ENCODE data around the gene TTC23. TPM values are rescaled to one million over a fixed set of nuclear protein-coding genes. Genes with fewer than 3 reads are reported as not detected.

Gene TTC23
- total RNA-seq, 4 donors from 2014 or later = 14.7 to 25.3 (median 19.3) TPM

- 86% methylated on average over 3 of the region's 3 CpGs for WGBS
- intact Hi-C loops (cut with DNase I) = loop anchor here (5.0 kb wide), 2 partner anchors 51 to 71 kb away; no protein-coding TSS in a partner anchor
- H3K27me3 ChIP-seq = no peaks in the 10 kb centered on the region
- peak; percentile 53 for DNase-seq (ENCODE audit: extremely low spot score)
- no peaks in the 10 kb centered on the region for H3K9me3 ChIP-seq
- H3K4me1 ChIP-seq = peaks cover 78 to 98% (median 97%) of the 10 kb centered on the region in 4 donors
- H3K27ac ChIP-seq (replicated peaks in 1 of 4) = peak overlapping the region; percentile 95 to 99 (median 98)
- TF ChIP-seq EP300 (IDR thresholded peaks at IDR 0.05) = no peak
- TF ChIP-seq CTCF (IDR thresholded peaks at IDR 0.05) = no peak
- no peak for TF ChIP-seq POLR2AphosphoS5 (IDR thresholded peaks at IDR 0.05)
- TF ChIP-seq POLR2A (IDR thresholded peaks at IDR 0.05; ENCODE audit: low read depth) = no peak
- peaks cover 0 to 34% (median 5%) of the 10 kb centered on the region in 4 donors for H3K36me3 ChIP-seq
- H3K4me3 ChIP-seq = no peak overlapping the region
Measured at GRCh38 chr15:99172989-99173388, 76.4 kb downstream of the TTC23 start.

- no peaks in the 10 kb centered on the region for H3K9me3 ChIP-seq
- 94% methylated on average over 4 of the region's 4 CpGs for WGBS
- H3K4me1 ChIP-seq = peaks cover 80 to 98% (median 97%) of the 10 kb centered on the region in 4 donors
- peak; percentile 72 for DNase-seq (ENCODE audit: extremely low spot score)
- H3K27me3 ChIP-seq = no peaks in the 10 kb centered on the region
- no peak for TF ChIP-seq POLR2AphosphoS5 (IDR thresholded peaks at IDR 0.05)
- no peak for TF ChIP-seq POLR2A (IDR thresholded peaks at IDR 0.05; ENCODE audit: low read depth)
- no peak for TF ChIP-seq EP300 (IDR thresholded peaks at IDR 0.05)
- no peak for TF ChIP-seq CTCF (IDR thresholded peaks at IDR 0.05)
- no peak overlapping the region for H3K4me3 ChIP-seq
- H3K36me3 ChIP-seq = peaks cover 0 to 34% (median 8%) of the 10 kb centered on the region in 4 donors
- intact Hi-C loops (cut with DNase I) = loop anchor here (5.0 kb wide), 2 partner anchors 50 to 70 kb away; no protein-coding TSS in a partner anchor
- H3K27ac ChIP-seq (replicated peaks in 1 of 4) = peak overlapping the region; percentile 95 to 99 (median 98)
Measured at GRCh38 chr15:99172171-99172570, 77.2 kb downstream of the TTC23 start.

- Histone ChIP-seq H3K4me1 (peaks cover 66 to 97% (median 95%) of the 10 kb centered on the region in 4 donors), H3K36me3 (peaks cover 0 to 42% (median 10%) of the 10 kb centered on the region in 4 donors), H3K27ac (replicated peaks in 1 of 4) (peak overlapping the region; percentile 95 to 99 (median 98))
Measured at GRCh38 chr15:99170476-99171065, 78.8 kb downstream of the TTC23 start.

GRCh38 chr15:99169769-99170311, 79.5 kb downstream of the TTC23 start:
- Histone ChIP-seq H3K27ac (replicated peaks in 1 of 4) (peak overlapping the region; percentile 95 to 99 (median 98)), H3K36me3 (peaks cover 0 to 41% (median 10%) of the 10 kb centered on the region in 4 donors), H3K9me3 (no peaks in the 10 kb centered on the region), H3K4me3 (no peak overlapping the region), H3K27me3 (no peaks in the 10 kb centered on the region), H3K4me1 (peaks cover 59 to 97% (median 93%) of the 10 kb centered on the region in 4 donors)
- WGBS = 43% methylated on average over 10 of the region's 10 CpGs
- intact Hi-C loops (cut with DNase I) = loop anchor here (2.0 to 5.0 kb wide), 3 partner anchors 43 to 68 kb away; no protein-coding TSS in a partner anchor
- DNase-seq (ENCODE audit: extremely low spot score) = peak; percentile 93
- TF ChIP-seq POLR2AphosphoS5 (IDR thresholded peaks at IDR 0.05) (peak; percentile 88 to 95), CTCF (IDR thresholded peaks at IDR 0.05) (no peak), POLR2A (IDR thresholded peaks at IDR 0.05; ENCODE audit: low read depth) (no peak), EP300 (IDR thresholded peaks at IDR 0.05) (peak; percentile 94)

More at GRCh38 chr15:99170476-99171065, 78.8 kb downstream of the TTC23 start:
- Histone ChIP-seq H3K27me3 (no peaks in the 10 kb centered on the region), H3K4me3 (no peak overlapping the region), H3K9me3 (no peaks in the 10 kb centered on the region)
- DNase-seq (ENCODE audit: extremely low spot score) = peak; percentile 91
- 48% methylated on average over 7 of the region's 7 CpGs for WGBS
- TF ChIP-seq POLR2AphosphoS5 (IDR thresholded peaks at IDR 0.05) (peak in 1 of 2 donors; percentile 46), POLR2A (IDR thresholded peaks at IDR 0.05; ENCODE audit: low read depth) (no peak), EP300 (IDR thresholded peaks at IDR 0.05) (no peak), CTCF (IDR thresholded peaks at IDR 0.05) (peak; percentile 40 to 50 (median 49))
- intact Hi-C loops (cut with DNase I) = loop anchor here (2.0 to 5.0 kb wide), 3 partner anchors 42 to 68 kb away; no protein-coding TSS in a partner anchor
